SJSA1 (cell line): ENCODE results near the gene NEGR1. TPM values are rescaled to one million over a fixed set of nuclear protein-coding genes. Genes with fewer than 3 reads are reported as not detected.

Experiments used
- DNase-seq, 2 experiments: peaks; one replicate each; pipeline ENCODE4 v3.0.0-alpha.2; 2015 to 2020; ENCODE audit warnings: low spot score in 2 of 2, low read depth in 1 of 2
- H3K27ac ChIP-seq: fragments of 250-450 bp; sonication (Bioruptor Pico); 2 replicates; pipeline ENCODE4 v1.5.1; 2020; ENCODE audit warnings: mild to moderate bottlenecking, moderate library complexity
- H3K27me3 ChIP-seq: fragments of 250-450 bp; sonication (Bioruptor Pico); replicated peaks from 2 replicates; pipeline ENCODE4 v1.5.1; 2020; ENCODE audit warnings: mild to moderate bottlenecking, moderate library complexity
- H3K36me3 ChIP-seq: fragments of 250-450 bp; sonication (Bioruptor Pico); 2 replicates; pipeline ENCODE4 v1.5.1; 2020; ENCODE audit warnings: mild to moderate bottlenecking
- H3K4me1 ChIP-seq: fragments of 250-450 bp; sonication (Bioruptor Pico); replicated peaks from 2 replicates; pipeline ENCODE4 v1.6.1; 2021; ENCODE audit warnings: mild to moderate bottlenecking
- H3K4me3 ChIP-seq: fragments of 250-450 bp; sonication (Bioruptor Pico); 2 replicates; pipeline ENCODE4 v1.5.1; 2020; ENCODE audit warnings: mild to moderate bottlenecking
- H3K9me3 ChIP-seq: fragments of 250-450 bp; sonication (Bioruptor Pico); replicated peaks from 2 replicates; pipeline ENCODE4 v1.5.1; 2020; ENCODE audit warnings: mild to moderate bottlenecking
- total RNA-seq: library from RNA; depleted of rRNA; stranded (reverse); fragments of >200 nt; shearing (Covaris generic); gene quantifications from 2 replicates; pipeline ENCODE4 v1.2.3, GENCODE V29; 2014

Gene NEGR1
- total RNA-seq, 1 experiment from 2014 or later: 1.9 TPM

DNA sequence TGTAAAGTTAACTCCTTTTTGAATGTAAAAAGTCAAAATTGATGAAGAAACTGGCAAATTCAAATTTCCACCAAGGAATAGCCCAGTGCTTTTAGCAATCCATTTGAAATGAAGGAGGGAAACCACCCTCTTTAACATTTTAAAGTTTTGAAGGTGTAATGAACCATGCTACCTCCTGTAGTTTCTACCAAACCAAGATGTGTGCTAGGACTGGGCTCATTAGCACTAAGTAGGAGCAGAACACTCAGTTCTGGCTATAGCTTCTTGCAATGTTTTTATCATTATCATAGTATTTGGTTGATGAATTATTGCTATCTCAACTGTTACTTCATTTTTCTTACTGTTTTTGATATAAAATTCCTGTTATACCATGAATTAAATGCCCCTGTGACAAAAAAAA is 882.3 kb downstream of the NEGR1 start:
- Histone ChIP-seq H3K4me3 (no peak overlapping the region), H3K27me3 (no peaks in the 10 kb centered on the region), H3K9me3 (peaks cover 3% of the 10 kb centered on the region; the same call in 1 of the 2 replicates), H3K27ac (no peak overlapping the region), H3K36me3 (no peaks in the 10 kb centered on the region), H3K4me1 (no peaks in the 10 kb centered on the region)
- DNase-seq: no peak

DNA sequence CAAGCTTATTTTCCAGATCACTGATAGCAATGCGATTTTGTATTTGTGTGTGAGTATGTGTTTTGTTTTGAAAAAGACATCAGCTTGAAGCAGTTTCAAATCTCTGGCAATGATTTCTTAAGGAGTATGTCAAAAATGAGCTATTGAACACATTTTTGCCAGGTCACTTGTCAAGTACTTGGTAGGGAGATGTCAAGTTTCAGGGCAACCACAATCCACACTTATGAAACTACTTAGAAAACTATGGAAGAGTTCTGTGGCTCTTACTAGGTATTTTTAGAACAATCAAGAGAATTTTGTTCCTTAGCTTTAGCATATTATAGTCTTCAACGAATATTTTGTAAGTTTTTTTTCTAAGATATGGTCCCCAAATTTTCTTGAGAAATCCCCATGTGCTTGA is 882.7 kb downstream of the NEGR1 start:
- no peak overlapping the region for H3K27ac ChIP-seq
- H3K4me3 ChIP-seq: no peak overlapping the region
- no peaks in the 10 kb centered on the region for H3K4me1 ChIP-seq
- DNase-seq: no peak
- peaks cover 3% of the 10 kb centered on the region; the same call in 1 of the 2 replicates for H3K9me3 ChIP-seq
- no peaks in the 10 kb centered on the region for H3K27me3 ChIP-seq
- H3K36me3 ChIP-seq: no peaks in the 10 kb centered on the region

DNA sequence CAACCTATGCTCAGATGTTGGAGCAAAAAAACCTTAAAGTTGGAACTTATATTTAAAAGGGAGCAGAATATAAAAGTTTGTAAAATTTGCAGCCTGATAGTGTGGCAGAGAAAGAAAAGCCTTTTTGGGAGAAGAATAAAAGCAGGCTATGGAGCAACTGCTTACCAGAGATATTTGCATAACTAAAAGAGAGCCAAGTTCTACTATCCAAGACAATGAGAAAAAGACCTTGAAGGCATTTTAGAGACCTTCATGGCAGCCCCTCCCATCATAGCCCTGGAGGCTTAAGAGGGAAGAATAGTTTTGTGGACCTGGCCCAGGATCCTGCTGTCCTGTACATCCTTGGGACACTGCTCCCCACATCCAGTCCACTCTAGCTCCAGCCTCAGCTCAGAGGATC is 889.0 kb downstream of the NEGR1 start:
- no peak for DNase-seq

DNA sequence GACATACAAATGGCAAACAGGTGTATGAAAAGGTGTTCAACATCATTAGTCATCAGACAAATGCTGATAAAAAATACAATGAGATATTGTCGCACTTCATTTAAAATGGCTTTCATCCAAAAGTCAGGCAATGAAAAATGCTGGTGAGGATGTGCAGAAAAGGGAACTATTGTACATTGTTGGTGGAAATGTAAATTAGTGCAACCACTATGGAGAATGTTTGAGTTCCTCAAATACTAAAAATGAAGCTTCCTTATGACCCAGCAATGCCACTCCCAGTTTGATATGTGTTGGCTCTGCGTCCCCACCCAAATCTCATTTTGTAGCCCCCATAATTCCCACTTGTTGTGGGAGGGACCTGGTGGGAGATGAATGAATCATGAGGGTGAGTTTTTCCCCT is 891.8 kb downstream of the NEGR1 start:
- Histone ChIP-seq H3K27ac (no peak overlapping the region), H3K36me3 (no peaks in the 10 kb centered on the region), H3K4me1 (no peaks in the 10 kb centered on the region), H3K4me3 (no peak overlapping the region), H3K9me3 (no peaks in the 10 kb centered on the region; the same call in 1 of the 2 replicates), H3K27me3 (no peaks in the 10 kb centered on the region)
- no peak for DNase-seq

More for the DNA sequence above, 889.0 kb downstream of the NEGR1 start:
- H3K4me3 ChIP-seq: no peak overlapping the region
- H3K27me3 ChIP-seq: no peaks in the 10 kb centered on the region
- no peaks in the 10 kb centered on the region for H3K36me3 ChIP-seq
- H3K4me1 ChIP-seq: no peaks in the 10 kb centered on the region
- H3K27ac ChIP-seq: no peak overlapping the region
- peaks cover 3% of the 10 kb centered on the region for H3K9me3 ChIP-seq

DNA sequence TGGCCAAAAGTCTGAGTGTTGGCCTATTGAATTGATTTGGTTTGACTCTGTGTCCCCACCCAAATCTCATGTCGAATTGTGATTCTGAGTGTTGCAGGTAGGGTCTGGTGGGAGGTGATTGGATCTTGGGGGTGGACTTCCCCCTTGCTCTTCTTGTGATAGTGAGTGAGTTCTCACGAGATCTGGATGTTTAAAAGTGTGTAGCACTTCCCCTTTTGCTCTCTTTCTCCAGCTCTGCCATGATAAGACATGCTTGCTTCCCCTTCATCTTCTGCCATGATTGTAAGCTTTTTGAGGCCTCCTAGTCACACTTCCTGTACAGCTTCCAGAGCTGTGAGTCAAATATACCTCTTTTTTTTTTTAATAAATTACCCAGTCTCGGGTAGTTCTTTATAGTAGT is 904.5 kb downstream of the NEGR1 start:
- Histone ChIP-seq H3K36me3 (no peaks in the 10 kb centered on the region), H3K4me1 (no peaks in the 10 kb centered on the region), H3K4me3 (no peak overlapping the region), H3K27me3 (no peaks in the 10 kb centered on the region), H3K27ac (no peak overlapping the region), H3K9me3 (no peaks in the 10 kb centered on the region)
- DNase-seq: no peak

DNA sequence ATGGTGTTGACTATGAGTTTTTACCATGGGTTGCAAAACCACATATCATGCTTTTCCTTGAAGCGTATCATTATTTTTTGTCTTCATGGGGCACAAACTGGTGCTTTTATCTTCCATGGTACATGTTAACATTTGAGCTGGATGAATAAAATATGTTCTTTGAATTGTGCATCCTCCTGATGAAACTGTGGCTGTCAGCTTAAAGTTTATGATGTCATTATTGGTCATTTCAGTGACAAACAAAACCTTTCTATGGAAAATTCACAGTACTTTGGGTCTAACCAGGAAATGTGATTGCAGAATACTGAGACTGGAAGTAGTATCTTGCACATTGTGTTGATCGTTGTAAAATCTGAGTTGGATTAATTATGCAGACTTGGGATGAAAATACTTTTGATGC is 909.8 kb downstream of the NEGR1 start:
- no peaks in the 10 kb centered on the region for H3K4me1 ChIP-seq
- H3K9me3 ChIP-seq: no peaks in the 10 kb centered on the region
- H3K27ac ChIP-seq: no peak overlapping the region
- no peaks in the 10 kb centered on the region for H3K36me3 ChIP-seq
- H3K27me3 ChIP-seq: no peaks in the 10 kb centered on the region
- DNase-seq: no peak
- H3K4me3 ChIP-seq: no peak overlapping the region

DNA sequence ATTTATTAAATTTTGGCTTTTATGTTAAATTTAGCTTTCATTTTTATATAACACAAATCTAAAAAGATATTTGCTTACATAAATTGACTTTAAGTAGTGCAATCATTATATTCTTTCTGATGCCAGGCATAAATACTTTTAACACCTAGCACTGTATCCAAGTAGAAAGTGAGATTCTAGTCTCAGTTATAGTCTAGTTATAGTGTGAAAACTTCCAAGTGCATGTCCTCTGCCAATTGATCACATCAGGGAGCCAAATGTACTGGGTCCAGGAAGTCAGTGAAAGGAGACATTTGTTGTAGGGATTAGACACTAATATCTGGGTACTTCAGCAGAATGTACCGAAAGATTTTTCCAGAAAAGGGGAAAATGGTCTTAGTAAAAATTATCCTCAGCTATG is 910.8 kb downstream of the NEGR1 start:
- DNase-seq: no peak
- Histone ChIP-seq H3K36me3 (no peaks in the 10 kb centered on the region), H3K4me1 (no peaks in the 10 kb centered on the region), H3K27me3 (no peaks in the 10 kb centered on the region), H3K9me3 (no peaks in the 10 kb centered on the region), H3K4me3 (no peak overlapping the region), H3K27ac (no peak overlapping the region)

DNA sequence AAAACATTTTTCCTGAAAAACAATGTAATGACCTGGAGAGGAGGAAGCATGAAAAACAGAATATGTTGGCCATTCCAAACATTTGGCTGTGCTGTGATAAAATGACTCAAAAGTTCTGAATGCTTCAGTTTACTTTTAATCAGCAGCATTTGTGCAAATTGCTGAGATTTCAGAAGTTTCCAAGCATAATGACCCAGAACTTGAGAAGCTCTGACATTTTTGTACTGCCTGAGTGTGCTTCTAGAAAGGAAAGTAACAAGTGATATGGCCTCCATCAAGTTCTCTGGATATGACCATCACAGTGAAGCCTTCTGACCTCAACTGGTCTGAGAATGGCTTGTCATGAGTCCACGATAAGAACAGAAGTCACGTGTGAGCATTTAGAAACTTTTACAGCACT is 918.1 kb downstream of the NEGR1 start:
- Histone ChIP-seq H3K36me3 (no peaks in the 10 kb centered on the region), H3K4me1 (peaks cover 8% of the 10 kb centered on the region), H3K27ac (no peak overlapping the region), H3K9me3 (no peaks in the 10 kb centered on the region), H3K4me3 (no peak overlapping the region), H3K27me3 (no peaks in the 10 kb centered on the region)
- no peak for DNase-seq

DNA sequence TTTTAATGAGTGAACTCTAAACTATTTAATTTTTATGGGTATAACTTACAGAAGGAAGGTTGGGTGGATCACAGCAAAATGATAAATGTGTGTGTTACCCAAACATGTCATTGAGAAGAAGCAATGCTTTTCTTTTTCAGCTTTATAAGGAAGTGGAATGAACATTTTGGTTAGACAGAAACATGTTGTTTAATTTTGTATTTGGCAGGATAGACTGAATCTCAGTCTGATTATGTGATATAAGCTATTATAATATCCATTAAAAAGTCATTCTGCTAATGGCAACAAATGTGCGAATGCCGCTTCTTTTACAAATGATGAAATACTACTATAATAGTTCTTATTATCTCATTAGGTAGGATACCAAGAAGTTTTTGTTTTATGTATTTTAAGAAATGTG is 919.6 kb downstream of the NEGR1 start:
- Histone ChIP-seq H3K4me3 (no peak overlapping the region), H3K27me3 (no peaks in the 10 kb centered on the region), H3K27ac (no peak overlapping the region), H3K4me1 (peaks cover 8% of the 10 kb centered on the region), H3K9me3 (no peaks in the 10 kb centered on the region), H3K36me3 (no peaks in the 10 kb centered on the region)
- no peak for DNase-seq

DNA sequence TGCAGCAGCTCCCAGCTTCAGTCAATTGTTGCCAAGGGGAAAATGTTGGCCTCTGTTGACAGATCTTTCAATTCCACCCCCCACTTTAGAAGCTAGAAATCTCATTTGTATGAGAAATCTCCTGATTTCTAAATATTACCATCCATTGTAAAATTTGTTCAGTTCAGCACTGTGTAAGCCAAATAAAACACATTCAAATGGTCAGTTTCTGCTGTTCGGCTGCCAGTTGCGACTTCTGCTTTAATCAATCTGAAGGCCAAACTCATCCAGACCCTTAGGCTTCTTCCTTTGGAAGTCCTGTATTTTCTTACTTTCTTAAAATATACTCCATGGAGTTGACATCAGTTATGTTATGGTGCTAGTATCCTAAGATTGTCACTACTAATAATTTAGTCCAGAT is 920.3 kb downstream of the NEGR1 start:
- Histone ChIP-seq H3K27ac (no peak overlapping the region), H3K27me3 (no peaks in the 10 kb centered on the region), H3K36me3 (no peaks in the 10 kb centered on the region), H3K9me3 (no peaks in the 10 kb centered on the region; the same call in 1 of the 2 replicates), H3K4me1 (peaks cover 8% of the 10 kb centered on the region), H3K4me3 (no peak overlapping the region)
- no peak for DNase-seq

DNA sequence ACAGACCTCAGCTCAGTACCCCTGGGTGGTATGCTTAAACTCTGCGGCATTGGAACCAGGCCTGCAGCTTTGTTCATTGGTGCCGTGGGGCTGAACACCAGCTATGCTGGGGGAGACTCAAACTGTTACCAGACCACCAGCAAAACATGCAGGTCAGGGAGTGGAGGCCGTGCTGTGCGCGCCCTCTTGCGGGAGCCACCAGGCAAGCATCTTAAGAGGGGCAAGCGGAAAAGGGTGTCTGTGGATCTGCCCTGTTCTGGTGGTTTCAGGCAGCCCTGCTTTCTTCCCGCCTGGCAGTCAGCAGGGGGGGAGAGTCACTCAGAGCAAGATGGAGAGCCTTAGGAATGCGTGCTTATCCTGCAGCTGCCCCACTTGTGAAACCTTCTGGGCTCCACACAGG is 924.6 kb downstream of the NEGR1 start:
- Histone ChIP-seq H3K36me3 (no peaks in the 10 kb centered on the region), H3K27me3 (no peaks in the 10 kb centered on the region), H3K4me3 (no peak overlapping the region), H3K4me1 (no peaks in the 10 kb centered on the region), H3K27ac (no peak overlapping the region), H3K9me3 (no peaks in the 10 kb centered on the region; the same call in 1 of the 2 replicates)
- no peak for DNase-seq

DNA sequence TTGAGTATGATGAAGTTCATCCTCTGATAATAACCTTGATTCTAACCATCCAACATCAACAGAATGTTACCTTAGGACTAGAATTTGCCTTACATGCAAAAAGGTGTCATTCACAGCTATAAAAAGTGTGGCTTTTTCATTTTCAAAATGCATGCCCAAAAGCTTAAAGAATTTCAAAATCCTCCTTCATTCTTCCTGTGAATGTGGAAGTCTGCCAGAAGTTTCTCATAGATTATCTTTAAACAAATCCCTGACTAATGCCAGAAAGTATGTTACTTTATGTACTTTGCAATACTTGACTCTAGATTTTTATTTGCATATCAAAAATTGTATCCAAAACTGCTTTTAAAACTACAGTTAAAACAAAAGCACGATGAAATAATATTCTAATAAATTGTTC is 930.9 kb downstream of the NEGR1 start:
- H3K27ac ChIP-seq: no peak overlapping the region
- H3K9me3 ChIP-seq: no peaks in the 10 kb centered on the region
- no peaks in the 10 kb centered on the region for H3K36me3 ChIP-seq
- no peaks in the 10 kb centered on the region for H3K4me1 ChIP-seq
- DNase-seq: no peak
- H3K4me3 ChIP-seq: no peak overlapping the region
- no peaks in the 10 kb centered on the region for H3K27me3 ChIP-seq

DNA sequence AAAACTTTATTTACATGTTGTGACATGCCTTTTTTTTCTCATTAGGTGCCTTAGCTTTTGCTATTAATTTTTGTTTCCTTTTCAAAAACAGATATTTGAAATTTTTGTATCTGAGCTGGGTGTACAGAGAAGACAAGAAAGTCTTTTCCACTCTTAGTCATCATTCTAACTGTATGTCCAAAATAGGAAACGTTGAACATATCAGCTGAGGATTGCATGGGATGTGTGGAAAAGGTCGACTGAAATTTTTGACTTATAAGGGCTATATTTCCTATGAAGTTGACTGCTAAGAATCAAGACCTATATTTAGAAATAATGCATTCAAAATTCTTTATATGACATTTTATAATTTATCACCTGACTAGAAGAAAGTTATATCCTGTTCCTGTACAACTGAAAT is 931.5 kb downstream of the NEGR1 start:
- no peaks in the 10 kb centered on the region for H3K4me1 ChIP-seq
- H3K9me3 ChIP-seq: no peaks in the 10 kb centered on the region
- H3K27ac ChIP-seq: no peak overlapping the region
- H3K4me3 ChIP-seq: no peak overlapping the region
- H3K27me3 ChIP-seq: no peaks in the 10 kb centered on the region
- H3K36me3 ChIP-seq: no peaks in the 10 kb centered on the region
- no peak for DNase-seq

DNA sequence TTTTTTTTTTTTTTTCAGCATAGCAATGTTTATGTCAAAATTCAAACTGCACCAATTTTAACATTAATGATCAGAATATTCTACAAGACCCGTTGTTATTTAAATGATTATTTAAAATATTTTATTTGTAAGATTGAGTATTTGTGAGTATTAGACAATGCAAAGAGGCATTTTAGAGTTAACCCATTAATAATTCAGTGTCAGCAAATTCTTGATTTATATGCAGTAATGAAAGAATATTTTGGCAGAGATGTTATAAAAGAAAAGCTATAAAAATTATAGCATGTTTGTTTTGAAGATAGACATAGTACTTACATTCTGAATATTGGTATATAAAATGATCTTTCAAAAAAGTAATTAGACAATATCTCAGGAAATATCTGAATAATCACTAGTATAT is 932.0 kb downstream of the NEGR1 start:
- Histone ChIP-seq H3K4me1 (no peaks in the 10 kb centered on the region), H3K4me3 (no peak overlapping the region)

More for the DNA sequence above, 932.0 kb downstream of the NEGR1 start:
- no peaks in the 10 kb centered on the region for H3K36me3 ChIP-seq
- no peak for DNase-seq
- no peak overlapping the region for H3K27ac ChIP-seq
- H3K27me3 ChIP-seq: no peaks in the 10 kb centered on the region
- no peaks in the 10 kb centered on the region for H3K9me3 ChIP-seq
